Mammary epithelial cell (primary cell): ENCODE measurements around the gene PDE11A.

Experiments
- CTCF ChIP-seq, 2 donors: IDR thresholded peaks in 1 of 2; conservative IDR thresholded peaks in 1 of 2; 2 replicates each; pipeline ENCODE4 v1.5.1; 2011 to 2012; ENCODE audit warnings: inconsistent platforms in 2 of 2, low read length in 2 of 2, mild to moderate bottlenecking in 2 of 2, control low read depth in 1 of 2, low read depth in 1 of 2; ENCODE audit not compliant: insufficient read depth in 1 of 2; ENCODE audit errors: extremely low read depth in 1 of 2
- EZH2 ChIP-seq: IDR thresholded peaks from 2 replicates; pipeline ENCODE4 v1.6.1; 2012; ENCODE audit warnings: low read length, inconsistent platforms, borderline replicate concordance

- no peak for TF ChIP-seq CTCF (conservative IDR thresholded peaks at IDR 0.05 in 1 of 2, IDR thresholded peaks at IDR 0.05 in 1 of 2; ENCODE audit: extremely low read depth in 1 of 2, insufficient read depth in 1 of 2, low read depth in 1 of 2, low read length in 2 of 2)
- TF ChIP-seq EZH2 = no peak
Measured at GRCh38 chr2:177746358-177746757, 326.2 kb downstream of the PDE11A start.
